NCI-H2227 treated with DMSO at 0.1 percent for 48 hours (cell line): ENCODE measurements around the gene FBH1.
"Not testable (repeated sequence)": the region's sequence is repeated elsewhere in the genome, so short reads cannot be mapped to it uniquely, and the experiment has no call there.

Source experiments
- DNase-seq: peaks from one replicate; lab custom pipeline; 2025; lab: John Stamatoyannopoulos, UW

FBH1 gene

DNA sequence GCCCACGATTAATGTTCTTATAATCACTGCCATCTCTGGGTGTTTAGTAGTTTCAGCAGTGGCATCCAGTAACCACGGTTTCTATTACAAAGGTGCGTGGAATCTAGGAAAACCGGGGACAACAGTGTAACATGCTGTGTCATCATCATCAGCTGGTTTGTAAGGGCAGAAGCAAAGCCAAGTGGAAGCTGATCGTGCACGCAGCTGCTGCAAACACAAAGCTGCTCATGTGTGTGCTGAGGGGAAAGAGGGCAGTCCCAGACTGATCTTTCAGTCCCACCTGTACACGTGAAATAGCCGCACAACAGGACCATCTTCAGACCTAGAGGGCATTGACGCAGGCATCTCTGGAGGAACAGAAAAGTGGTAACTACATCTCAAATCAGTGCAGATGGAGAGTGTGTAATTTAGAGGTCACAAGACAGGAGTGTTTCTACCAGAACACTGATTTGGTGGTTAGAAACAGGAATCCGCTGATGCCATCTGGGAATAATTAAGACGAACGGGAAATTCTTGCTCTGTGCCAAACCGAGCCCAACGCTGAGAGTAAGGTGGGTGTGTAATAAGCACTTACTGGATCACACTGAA lies 13.8 kb upstream of the FBH1 start:
- peak; percentile 27 for DNase-seq

DNA sequence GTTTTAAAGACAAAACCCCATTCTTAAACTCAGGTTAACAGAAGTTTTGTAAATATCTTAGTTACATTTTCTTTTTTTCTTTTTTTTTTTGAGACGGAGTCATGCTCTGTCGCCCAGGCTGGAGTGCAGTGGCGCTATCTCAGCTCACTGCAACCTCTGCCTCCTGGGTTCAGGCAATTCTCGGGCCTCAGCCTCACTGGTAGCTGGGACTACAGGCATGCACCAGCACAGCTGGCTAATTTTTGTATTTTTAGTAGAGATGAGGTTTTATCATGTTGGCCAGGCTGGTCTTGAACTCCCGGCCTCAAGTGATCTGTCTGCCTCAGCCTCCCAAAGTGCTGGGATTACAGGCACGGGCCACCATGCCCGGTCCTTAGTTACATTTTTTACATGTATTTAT lies 13.0 kb upstream of the FBH1 start:
- not testable (repeated sequence) for DNase-seq

DNA sequence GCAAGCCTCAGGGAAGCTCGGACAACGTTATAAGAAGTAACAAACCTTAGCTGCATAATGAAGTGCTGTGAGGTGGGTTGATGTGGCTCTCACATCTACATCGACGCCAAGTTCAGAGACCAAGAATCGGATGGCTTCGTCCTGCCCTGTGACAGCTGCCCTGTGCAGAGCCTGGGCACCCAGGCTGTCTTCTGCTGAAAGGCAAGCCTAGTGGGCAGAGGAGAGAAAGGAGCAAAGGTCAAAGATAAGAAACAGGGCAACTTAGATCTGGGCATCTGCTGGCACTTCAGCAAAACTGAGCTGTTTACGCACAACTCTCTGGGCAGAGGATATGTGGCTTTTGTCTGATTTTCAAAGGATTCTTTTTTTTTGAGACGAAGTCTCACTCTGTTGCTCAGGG lies 7.1 kb upstream of the FBH1 start:
- DNase-seq = no peak

DNA sequence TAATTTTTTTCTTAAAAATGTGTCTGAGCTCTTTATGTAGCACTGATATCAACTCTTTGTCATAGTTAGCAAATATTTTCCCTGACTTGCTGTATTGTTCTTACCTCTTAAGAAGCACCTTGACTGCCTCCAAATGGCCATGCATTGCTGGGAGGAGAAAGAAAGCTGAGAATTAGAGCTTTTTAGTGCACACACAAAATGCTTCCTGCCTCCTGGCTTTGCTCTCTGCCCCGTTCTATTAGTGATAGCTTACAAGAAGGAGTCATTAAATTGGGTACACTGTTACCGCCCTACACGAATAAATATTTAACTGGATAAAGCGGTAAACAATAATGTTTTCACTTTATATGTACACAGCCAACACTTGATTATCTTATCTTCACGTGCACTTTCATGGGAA lies 4.4 kb upstream of the FBH1 start:
- no peak for DNase-seq

DNA sequence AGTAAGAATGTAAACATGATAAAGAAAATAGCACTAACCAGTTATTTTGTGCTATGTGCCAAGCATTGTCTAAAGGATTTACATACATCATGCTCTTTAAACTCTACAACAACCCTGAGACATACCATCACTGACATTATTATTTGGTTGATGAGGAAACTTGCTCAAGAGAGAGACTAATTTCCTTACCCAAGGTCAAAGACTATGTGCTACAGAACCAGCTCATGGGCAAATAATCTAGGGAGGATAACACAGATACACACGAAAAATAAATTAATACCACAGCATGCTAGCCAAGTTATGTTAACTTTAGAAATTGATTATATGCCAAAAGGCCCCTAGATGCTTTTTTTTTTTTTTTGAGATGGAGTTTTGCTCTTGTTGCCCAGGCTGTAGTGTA lies 3.0 kb upstream of the FBH1 start:
- no peak for DNase-seq

DNA sequence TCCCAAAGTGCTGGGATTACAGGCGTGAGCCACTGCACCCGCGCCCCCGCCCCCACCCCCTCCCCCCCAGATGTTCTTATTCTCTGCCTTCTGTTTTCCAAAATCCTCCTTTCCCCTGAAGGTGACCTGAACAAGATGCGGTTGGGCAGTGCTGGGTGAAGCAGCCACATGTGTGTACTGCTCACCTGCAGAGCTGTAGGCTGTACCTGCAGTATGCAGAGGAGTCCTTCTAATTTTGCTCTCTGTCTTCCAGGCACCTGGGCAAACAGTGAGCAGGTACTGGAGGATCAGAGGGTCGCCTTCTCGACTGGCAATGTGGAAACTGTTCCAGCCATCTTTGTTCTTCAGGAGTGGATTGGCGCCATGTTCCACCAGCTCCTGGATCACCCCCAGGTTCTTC lies 2.4 kb upstream of the FBH1 start:
- no peak for DNase-seq

DNA sequence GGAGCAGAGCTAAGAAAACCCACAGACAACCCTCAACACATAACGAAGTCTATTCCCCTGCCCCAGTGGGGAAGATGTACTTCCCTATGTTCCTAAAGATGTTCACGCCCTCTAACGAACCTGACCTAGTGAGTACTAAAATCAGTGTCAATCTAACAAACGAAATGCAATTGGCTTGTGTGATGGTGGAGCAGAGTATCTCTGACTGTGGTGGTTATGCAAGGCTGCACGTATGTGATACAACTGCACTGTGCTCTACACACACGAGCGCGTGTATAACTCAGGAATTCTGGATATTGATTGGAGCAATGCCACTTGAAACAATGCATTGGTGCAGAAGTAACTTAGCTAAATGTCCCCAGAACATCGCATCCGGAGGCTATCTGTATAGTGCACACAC lies 1.7 kb upstream of the FBH1 start:
- no peak for DNase-seq

DNA sequence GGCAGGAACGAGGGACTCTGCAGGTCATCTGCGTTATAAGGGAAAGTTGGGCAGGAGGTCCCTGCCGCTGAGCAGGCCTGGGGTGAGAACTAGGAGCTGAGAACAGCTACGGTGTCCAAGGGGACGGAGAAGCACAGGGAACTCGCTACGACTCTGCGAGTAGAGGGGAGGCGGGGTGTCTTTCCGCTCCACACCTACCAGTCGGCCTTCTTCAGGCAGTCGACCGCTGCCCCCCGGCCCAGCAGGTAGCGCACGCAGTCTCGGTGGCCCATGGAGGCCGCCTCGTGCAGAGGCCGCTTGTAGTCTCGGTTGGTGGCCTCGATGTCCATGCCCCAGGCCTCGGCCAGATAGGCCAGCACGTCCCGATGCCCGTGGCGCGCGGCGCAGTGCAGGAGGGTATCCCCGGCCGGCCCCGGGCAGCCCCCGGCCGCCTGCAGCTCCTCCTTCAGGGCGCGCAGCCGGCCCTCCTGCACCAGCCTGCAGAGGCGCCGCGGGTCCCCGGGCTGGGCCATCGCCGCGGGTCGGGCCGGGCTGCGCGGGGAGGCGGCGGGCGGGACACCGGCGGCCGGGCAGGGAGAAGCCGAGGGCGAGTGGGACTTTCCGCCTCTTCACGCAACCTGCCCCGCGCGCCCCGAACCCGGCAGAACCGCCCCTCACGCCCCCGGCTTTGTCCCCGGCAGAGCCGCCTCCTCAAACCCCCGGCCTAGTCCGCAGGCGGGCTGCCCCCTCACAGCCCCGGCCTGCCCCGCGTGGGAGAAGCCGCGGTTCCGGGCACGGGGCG lies 1.0 kb upstream of the FBH1 start:
- DNase-seq = peak; percentile 25

DNA sequence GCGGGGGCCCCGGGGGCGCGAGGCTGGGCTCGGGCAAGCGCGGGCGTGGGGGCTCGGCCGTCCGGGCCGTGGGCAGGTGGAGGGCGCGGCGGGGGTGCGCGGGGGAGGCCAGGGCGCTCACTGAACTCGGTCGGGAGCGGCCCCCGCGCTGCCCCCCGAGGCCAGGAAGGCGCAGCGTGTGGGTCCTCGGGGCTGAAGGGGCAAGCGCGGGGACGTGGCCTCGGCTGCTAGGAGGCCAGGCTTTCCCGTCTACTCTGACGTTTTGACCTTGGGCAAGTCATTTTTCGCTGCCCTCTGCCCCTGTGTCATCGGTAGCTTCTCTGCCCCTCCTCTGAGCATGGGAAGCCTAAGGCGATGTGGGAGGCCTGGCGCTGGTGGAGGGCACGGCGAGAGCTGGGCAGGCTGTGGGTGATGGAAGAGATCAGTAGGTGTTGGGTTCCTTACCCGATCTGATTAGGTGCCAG lies 441 bp downstream of the FBH1 start:
- DNase-seq = no peak

DNA sequence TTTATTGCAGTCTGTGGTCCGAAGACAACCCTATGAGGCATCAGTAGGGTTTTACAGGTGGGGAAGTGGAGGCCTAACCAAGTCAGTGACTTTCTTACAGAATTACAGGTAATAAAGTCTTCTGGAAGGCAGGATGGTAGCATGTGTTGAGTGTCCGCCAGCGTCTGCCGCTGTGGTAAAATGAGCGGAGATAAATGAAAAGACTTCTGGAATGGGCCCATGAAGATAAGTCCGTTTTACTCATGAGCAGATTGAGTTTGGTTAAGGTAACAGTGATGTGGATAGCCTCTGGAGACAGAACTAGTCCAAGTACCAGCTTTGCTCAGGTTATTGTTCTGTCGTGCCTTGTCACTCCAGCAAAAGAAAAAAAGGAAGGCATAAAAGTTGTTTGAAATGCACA lies 966 bp downstream of the FBH1 start:
- no peak for DNase-seq

DNA sequence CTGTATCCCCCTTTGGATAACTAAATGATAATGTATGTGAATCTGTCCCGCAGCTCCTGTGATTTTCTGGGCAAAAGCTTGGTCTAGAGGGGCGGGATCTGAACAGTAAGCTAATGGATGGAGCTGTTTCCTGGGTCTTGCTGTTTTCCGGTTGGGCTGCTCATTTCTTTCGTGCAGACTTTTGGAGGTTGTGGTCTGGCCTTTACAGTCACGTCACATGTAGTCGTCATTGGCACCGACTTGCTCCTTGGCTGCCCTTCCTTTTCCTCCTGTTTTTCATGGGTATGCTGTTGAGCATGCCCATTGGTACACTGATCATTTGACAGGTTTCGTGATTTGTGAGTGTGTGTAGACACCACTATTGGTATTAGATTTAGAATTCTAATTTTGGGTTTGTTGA lies 2.0 kb downstream of the FBH1 start:
- DNase-seq = no peak

DNA sequence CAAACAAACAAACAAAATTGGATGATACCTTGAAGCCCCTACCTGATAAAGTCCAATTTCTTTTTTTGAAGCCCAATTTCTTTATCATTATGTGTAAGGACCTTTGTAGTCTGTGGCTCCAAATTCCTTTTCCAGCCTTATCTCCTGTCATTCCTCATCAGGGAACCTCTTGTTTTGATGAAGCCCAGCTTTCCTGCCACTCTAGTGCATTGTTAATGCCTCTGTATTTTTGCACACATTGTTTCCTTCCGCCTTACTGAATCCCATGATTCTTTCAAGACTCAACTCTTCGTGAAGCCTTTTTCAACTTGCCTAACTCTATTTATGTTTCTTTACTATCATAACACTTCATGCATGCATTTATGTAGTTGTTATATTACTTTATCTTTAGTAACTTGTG lies 3.3 kb downstream of the FBH1 start:
- no peak for DNase-seq

DNA sequence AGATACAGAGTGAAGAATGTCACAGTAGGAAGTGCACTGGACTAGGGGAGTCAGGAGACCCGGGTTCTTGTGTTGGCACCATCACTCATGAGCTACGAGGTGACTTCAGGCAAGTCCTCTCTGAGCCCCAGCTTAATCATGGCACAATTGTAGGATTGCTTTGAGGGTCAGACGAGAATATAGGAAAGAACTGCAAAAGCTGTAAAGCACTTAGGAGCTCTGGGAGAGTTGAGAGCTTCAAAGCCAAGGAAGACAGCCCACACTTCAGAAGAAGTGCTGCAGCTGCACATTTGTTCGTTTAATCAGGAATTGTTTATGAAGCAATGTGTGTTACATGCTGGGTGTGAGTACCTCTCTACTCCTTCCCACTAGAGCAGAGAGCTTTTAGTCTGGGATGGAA lies 4.4 kb downstream of the FBH1 start:
- no peak for DNase-seq

DNA sequence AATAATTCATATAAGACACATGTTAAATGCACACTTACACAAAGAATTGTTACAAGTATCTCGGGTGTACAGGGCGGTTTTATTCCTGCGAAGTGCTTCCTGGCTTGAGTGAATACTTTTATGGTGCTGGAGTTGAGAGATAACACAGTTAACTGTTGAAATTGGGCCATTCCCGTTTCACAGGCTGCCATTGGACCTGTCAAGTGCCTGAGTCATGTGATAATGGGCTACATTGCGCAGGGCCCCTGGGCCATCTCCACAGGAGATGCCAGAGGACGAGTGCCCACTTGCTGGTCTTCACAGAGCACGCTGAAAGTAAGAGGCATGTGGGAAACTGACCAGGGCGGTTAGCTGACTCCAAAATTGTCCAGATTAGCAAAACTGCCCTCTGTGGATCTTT lies 4.8 kb downstream of the FBH1 start:
- DNase-seq = no peak

DNA sequence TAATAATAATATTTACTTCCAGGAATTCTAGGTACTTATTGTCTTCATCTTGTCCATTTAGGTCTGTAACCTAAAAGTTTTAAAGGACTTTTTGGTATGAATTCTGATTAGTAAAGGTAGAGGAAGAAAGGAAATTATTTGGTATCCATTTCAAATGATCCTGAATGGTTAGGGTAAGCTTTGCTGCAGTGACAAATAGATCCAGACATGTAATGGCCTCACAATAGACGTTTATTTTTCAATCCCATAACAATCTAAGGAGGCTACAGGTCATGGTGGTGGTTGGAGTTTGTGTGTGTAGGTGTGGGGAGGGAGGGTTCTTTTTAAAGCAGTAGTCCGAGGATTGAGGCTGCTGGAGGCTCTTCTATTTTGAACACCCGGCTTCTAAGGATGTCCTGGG lies 5.3 kb downstream of the FBH1 start:
- DNase-seq = no peak

DNA sequence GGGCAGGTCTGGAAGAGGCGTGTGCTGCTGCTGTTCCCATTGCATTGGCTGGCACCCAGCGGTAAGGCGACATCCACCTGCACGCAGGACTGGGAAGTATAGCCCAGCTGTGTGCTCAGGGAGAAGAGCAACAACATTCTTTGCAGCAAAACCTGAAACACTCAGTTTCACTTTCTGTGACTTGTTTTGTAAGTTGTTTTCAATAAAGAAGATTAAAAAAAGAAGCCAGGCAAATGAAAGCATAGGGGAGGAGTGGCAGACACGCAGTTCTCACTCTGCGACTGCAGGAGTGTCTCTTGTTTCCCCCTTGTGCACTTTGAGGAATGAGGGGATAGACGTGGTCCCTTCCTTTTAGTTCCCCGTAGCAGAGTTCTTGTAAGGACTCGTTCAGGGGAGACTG lies 5.8 kb downstream of the FBH1 start:
- no peak for DNase-seq

DNA sequence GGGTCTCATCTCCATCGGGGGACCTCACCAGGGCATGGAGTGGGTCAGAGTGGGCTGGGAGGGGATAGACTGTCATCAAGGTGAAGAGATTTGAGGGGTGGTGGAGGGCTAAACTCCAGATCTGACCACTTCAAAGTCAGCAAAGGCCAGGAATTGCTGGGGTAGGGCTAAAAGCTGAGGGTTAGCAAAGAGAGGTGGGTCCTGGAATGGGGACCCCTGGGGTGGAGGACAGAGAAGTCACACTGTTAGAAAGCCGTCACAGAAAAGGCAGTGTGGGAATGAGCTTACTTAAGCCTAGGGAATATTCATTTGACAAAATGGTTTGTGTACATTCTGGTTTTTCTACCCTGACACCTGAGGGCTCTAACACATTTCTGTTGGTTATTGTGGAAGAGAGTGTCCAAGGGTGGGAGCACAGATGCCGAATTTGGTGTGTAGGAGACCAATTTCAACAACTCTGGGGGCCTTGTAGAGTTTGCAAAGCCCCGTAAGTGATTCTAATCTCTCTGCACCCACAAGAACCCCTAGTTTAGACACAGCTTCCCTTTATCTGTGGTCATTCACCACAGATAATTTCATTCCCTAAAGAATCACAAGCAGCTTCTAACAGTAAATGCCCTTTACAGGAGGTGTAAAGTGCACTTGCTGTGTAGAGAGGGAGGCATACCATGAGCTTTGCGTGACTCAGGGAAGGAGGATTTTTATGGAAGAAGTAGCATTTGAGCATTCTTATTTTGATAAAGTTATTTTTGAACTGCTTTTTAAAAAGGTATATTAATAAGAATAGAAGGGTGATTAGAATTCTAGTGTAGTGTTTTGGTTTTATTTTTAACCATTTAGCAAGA lies 6.4 kb downstream of the FBH1 start:
- DNase-seq = no peak

DNA sequence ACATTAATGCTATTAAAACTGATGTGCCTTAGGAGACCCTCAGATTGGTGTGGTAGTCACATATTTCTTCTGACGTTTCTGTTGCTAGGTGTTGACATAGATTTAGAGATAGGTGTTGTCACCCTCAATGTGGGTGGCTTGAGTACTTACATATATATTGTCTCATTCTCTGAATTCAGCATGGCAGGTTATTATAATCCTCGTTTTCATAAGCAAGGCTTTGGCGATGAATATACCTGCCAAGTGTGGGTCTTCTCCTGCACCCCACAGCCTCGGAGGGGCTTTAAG lies 7.0 kb downstream of the FBH1 start:
- no peak for DNase-seq

DNA sequence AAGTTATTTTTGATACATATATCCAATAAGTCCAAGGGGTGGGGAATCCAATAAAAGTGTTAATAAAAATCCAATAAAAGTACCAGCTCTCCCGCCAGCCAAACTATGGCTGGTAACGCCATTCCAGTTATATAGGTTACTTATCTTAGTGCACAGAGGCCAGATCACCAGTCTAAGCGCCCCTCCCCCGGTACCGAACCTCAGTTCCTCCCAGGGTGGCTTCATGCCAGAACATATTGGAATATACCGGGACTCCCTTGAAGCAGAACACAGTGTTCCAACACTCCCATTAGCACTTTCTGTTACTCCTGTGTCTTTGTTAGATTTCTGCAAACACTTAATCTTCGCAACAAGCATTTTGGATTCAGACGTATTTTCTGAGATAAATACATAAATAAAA lies 7.5 kb downstream of the FBH1 start:
- DNase-seq = no peak

DNA sequence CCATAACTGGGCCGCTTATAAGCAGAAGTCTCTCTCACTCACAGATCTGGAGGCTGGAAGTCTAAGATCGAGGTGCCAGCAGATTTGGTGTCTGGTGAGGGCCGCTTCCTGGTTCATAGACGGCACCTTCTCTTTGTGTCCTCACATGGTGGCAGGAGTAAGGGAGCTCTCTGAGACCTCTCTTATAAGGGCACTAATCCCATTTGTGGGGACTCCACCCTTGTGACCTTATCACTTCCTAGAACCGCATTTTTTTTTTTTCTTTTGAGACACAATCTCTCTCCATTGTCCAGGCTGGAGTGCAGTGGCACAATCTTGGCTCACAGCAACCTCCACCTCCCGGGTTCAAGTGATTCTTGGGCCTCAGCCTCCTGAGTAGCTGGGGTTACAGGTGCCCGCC lies 8.1 kb downstream of the FBH1 start:
- no peak for DNase-seq

DNA sequence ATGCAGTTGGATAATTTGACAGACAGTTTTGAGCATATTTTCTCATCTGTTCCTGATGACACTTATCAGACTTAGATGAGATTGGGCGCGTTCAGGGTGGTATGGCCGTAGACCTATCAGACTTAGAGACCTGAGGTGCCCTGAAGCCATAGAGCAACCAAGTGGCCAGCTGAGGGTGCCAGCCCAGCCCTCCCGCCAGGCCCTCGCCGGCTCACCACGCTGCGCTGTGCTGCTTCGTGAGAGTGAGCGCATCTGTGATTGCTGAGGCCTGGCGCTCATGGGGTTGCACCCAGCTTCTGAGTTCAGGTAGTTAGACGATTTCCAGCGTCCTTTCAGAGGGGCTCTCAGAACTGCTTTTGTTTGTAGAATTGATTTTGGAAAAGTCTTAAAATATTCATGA lies 10.2 kb downstream of the FBH1 start:
- no peak for DNase-seq

DNA sequence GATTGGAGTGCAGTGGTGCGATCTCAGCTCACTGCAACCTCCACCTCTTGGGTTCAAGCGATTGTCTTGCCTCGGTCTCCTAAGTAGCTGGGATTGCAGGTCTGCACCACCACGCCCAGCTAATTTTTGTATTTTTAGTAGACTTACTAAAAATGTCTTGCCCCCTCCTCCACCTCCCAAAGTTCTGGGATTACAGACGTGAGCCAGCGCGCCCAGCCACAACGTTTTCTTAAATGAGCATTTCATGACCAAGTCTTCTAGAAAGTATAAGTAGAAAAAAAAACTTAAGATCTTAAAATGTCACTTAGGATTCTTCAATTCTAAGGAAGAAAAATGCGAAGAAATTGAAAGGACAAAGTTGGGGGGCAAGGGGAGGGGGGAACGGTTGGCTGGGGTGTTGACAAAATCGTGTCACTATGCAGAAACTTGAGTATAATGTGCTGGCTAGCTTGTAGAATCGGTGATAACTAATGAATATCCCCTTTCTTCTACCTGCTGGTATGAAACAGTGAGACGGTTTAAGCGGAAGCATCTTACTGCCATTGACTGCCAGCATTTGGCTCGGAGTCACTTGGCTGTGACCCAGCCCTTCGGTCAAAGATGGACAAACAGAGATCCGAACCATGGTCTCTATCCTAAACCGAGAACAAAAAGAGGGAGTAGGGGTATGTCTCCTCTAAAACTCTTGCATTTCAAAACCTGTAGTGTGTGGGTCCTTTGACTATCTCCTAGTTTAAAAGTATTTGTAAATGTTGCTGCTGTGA lies 12.7 kb downstream of the FBH1 start:
- no peak for DNase-seq

DNA sequence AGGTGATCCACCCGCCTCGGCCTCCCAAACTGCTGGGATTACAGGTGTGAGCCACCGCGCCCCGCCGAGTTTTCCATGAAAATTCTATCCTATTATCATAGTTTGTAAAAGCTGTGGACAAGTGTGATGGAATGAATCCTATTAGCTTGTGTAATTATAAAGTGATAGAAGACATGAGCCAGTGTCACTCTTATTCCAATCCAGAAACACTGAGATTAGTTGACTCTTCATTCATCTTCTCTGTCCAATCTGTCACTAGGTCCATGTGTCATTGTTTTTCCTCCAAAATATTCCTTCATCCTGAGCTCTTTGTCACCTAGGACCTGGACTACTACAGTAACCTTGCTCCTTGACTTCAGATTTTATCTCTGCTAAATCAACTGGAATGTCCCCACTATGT lies 13.5 kb downstream of the FBH1 start:
- DNase-seq = no peak
